Activated CD8-positive, alpha-beta T cell treated with anti-CD3 and anti-CD28 coated beads for 36 hours (primary cell): ENCODE data around the gene SETMAR. TPM values are rescaled to one million over a fixed set of nuclear protein-coding genes. Genes with fewer than 3 reads are reported as not detected.

Experiments
- ATAC-seq: fragments of 200-7000 bp; cut with Tn5 transposase; one replicate; pipeline ENCODE4 v1.10.0; 2021; ENCODE audit warnings: mild to moderate bottlenecking, moderate library complexity
- CTCF ChIA-PET: fragments of 350-600 bp; sonication (Branson Sonifier 250); formaldehyde crosslinking; loops from one replicate; lab custom pipeline; 2021; ENCODE audit warnings: antibody characterized with exemption; lab: Charles Lee
- POLR2A ChIA-PET: fragments of 350-600 bp; sonication (Branson Sonifier 250); formaldehyde crosslinking; loops from one replicate; lab custom pipeline; 2021; ENCODE audit warnings: antibody characterized with exemption; lab: Charles Lee
- DNase-seq: peaks from one replicate; pipeline ENCODE4 v3.0.0-alpha.2; 2020
- H3K27ac Mint-ChIP-seq: one replicate; pipeline ENCODE4 v1.8.0; 2021; ENCODE audit warnings: mild to moderate bottlenecking, mixed read lengths
- H3K27me3 Mint-ChIP-seq: one replicate; pipeline ENCODE4 v1.8.0; 2021; ENCODE audit warnings: mixed read lengths
- H3K36me3 Mint-ChIP-seq: one replicate; pipeline ENCODE4 v1.8.0; 2021; ENCODE audit warnings: low read depth, mixed read lengths
- H3K4me1 Mint-ChIP-seq: one replicate; pipeline ENCODE4 v1.8.0; 2021; ENCODE audit warnings: low read depth, mixed read lengths
- H3K4me3 Mint-ChIP-seq: one replicate; pipeline ENCODE4 v1.8.0; 2021; ENCODE audit warnings: mild to moderate bottlenecking, moderate library complexity, mixed read lengths
- H3K9me3 Mint-ChIP-seq: one replicate; pipeline ENCODE4 v1.8.0; 2021; ENCODE audit warnings: mixed read lengths
- CTCF ChIP-seq: fragments of 200-600 bp; IDR thresholded peaks from one replicate; pipeline ENCODE4 v1.8.0; 2022; ENCODE audit warnings: antibody characterized with exemption, mild to moderate bottlenecking
- intact Hi-C: fragments of 100-400 bp; cut with micrococcal nuclease; formaldehyde crosslinking; loops from one replicate; pipeline ENCODE4 v1.10.0; 2022
- total RNA-seq, 2 experiments: library from RNA; stranded (reverse); gene quantifications; one replicate each; pipeline ENCODE4 v1.2.3, GENCODE V29; 2021

Gene SETMAR
- total RNA-seq, 2 experiments from 2014 or later, result 13.6 to 14.6 TPM

- ATAC-seq (no peak), DNase-seq (no peak)
- intact Hi-C loops, result no loop called here
- H3K27ac Mint-ChIP-seq, result no peak overlapping the region
- ChIA-PET POLR2A (no interaction called here), CTCF (interaction anchor here (0.7 to 2.1 kb wide), 3 partner anchors 39 to 322 kb away, joined by 3 to 13 read pairs (median 3); no protein-coding TSS in a partner anchor)
- peaks cover 10% of the 10 kb centered on the region for H3K4me1 Mint-ChIP-seq
- TF ChIP-seq CTCF, result no peak
- H3K4me3 Mint-ChIP-seq, result no peak overlapping the region
- no peaks in the 10 kb centered on the region for H3K9me3 Mint-ChIP-seq
- peaks cover 20% of the 10 kb centered on the region for H3K36me3 Mint-ChIP-seq
- H3K27me3 Mint-ChIP-seq, result no peaks in the 10 kb centered on the region
Observed at GRCh38 chr3:4310971-4311370, 7.8 kb downstream of the SETMAR start.

- H3K27me3 Mint-ChIP-seq, result no peaks in the 10 kb centered on the region
- CTCF ChIA-PET, result interaction anchor here (2.1 kb wide), 1 partner anchor 322 kb away, joined by 13 read pairs; no protein-coding TSS in a partner anchor
- POLR2A ChIA-PET, result interaction anchor here (1.1 kb wide), 1 partner anchor 181 kb away, joined by 3 read pairs; the partner anchor contains the start of gene ITPR1
- TF ChIP-seq CTCF, result no peak
- ATAC-seq (no peak), DNase-seq (no peak)
- no peak overlapping the region for H3K4me3 Mint-ChIP-seq
- H3K36me3 Mint-ChIP-seq, result peaks cover 25% of the 10 kb centered on the region
- intact Hi-C loops, result no loop called here
- H3K27ac Mint-ChIP-seq, result no peak overlapping the region
- H3K4me1 Mint-ChIP-seq, result peaks cover 10% of the 10 kb centered on the region
- H3K9me3 Mint-ChIP-seq, result no peaks in the 10 kb centered on the region
Observed at GRCh38 chr3:4311496-4311895, 8.3 kb downstream of the SETMAR start.

GRCh38 chr3:4313606-4314293 lies 10.6 kb downstream of the SETMAR start:
- ChIA-PET POLR2A (no interaction called here), CTCF (interaction anchor here (1.3 to 1.6 kb wide), 2 partner anchors 21 to 320 kb away, joined by 4 to 5 read pairs; no protein-coding TSS in a partner anchor)
- intact Hi-C loops, result no loop called here
- Mint-ChIP-seq H3K36me3 (peaks cover 26% of the 10 kb centered on the region), H3K9me3 (no peaks in the 10 kb centered on the region), H3K27ac (no peak overlapping the region), H3K4me1 (peaks cover 3% of the 10 kb centered on the region), H3K27me3 (no peaks in the 10 kb centered on the region), H3K4me3 (no peak overlapping the region)
- ATAC-seq (no peak), DNase-seq (no peak)
- TF ChIP-seq CTCF, result no peak

DNA sequence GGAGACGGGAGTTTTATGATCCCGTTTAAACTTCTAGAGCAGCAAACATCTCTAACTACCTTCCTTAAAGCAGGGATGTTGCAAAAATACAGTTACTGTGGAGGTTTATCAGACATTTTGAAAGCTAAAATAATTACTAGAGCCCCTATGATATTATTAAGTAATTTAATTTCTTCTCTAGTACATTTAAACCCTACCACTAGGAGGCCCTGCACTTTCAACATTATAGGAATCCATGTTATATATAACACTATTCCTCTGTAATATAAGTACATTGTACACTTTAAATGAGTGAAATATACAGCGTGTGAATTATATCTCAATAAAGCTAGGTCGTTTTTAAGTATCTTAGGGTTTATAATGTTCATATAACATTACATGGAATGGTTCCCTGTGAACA lies 11.5 kb downstream of the SETMAR start:
- intact Hi-C loops, result no loop called here
- peaks cover 3% of the 10 kb centered on the region for H3K4me1 Mint-ChIP-seq

More for the DNA sequence above, 11.5 kb downstream of the SETMAR start:
- no peaks in the 10 kb centered on the region for H3K27me3 Mint-ChIP-seq
- H3K36me3 Mint-ChIP-seq, result peaks cover 26% of the 10 kb centered on the region
- no peak for ATAC-seq
- POLR2A ChIA-PET, result interaction anchor here (1.3 kb wide), 1 partner anchor 11 kb away, joined by 4 read pairs; the partner anchor contains the start of gene SETMAR
- CTCF ChIA-PET, result interaction anchor here (0.9 to 1.6 kb wide), 6 partner anchors 10 to 319 kb away, joined by 3 to 6 read pairs (median 4); no protein-coding TSS in a partner anchor
- H3K9me3 Mint-ChIP-seq, result no peaks in the 10 kb centered on the region
- H3K27ac Mint-ChIP-seq, result no peak overlapping the region
- H3K4me3 Mint-ChIP-seq, result no peak overlapping the region
- TF ChIP-seq CTCF, result peak; percentile 46
- no peak for DNase-seq
